ENCODE results near the gene CNNM4.

CNNM4 gene

DNA sequence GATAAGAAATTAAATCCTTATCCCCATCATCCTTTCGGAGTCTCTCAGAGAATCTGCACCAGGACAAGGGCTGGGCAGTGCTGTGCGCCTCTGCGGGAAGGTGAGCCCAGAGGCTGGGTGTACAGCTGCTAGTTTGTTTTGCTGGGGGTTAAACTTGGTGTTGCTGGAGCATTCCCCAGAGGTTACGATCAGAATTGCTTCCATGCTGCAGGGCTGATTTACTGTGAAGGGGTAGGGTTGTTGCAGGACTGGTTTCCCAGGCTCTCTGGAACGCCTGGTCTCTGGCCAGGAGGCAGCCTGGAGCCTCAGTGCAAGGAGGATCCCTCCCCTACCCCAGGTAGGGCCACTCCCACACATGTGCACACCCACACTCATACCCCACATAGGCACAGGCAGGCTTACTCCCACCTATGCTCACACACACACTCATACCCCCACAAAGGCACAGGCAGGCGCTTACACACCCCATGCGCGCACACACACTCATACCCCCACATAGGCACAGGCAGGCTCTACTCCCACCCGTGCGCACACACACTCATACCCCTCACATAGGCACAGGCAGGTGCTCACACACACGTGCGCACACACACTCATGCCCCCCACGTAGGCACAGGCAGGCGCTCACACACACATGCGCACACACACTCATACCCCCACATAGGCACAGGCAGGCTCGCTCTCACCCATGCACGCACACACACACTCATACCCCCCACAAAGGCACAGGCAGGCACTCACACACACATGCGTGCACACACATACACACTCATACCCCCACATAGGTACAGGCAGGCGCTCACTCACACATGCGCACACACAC is 11.3 kb downstream of the CNNM4 start:
- DNase-seq (ENCODE audit: low read depth, low spot score) = no peak
- no peak overlapping the region for H3K9ac ChIP-seq (ENCODE audit: insufficient read length)
- no peaks in the 10 kb centered on the region for H3K36me3 ChIP-seq (ENCODE audit: insufficient read depth, low read length)
- TF ChIP-seq EZH2 (IDR thresholded peaks at IDR 0.05) = no peak
- TF ChIP-seq FOXP2 (optimal IDR thresholded peaks at IDR 0.05; ENCODE audit: control extremely low read depth, extremely low read length, insufficient read depth) = no peak
- TF ChIP-seq POLR2AphosphoS5 (IDR thresholded peaks at IDR 0.05; ENCODE audit: borderline replicate concordance, low read depth, low read length) = no peak
- no peak overlapping the region for H3K4me3 ChIP-seq
- H3K27ac ChIP-seq = no peak overlapping the region
- H3K9me3 ChIP-seq (ENCODE audit: low read depth, low read length) = no peaks in the 10 kb centered on the region

DNA sequence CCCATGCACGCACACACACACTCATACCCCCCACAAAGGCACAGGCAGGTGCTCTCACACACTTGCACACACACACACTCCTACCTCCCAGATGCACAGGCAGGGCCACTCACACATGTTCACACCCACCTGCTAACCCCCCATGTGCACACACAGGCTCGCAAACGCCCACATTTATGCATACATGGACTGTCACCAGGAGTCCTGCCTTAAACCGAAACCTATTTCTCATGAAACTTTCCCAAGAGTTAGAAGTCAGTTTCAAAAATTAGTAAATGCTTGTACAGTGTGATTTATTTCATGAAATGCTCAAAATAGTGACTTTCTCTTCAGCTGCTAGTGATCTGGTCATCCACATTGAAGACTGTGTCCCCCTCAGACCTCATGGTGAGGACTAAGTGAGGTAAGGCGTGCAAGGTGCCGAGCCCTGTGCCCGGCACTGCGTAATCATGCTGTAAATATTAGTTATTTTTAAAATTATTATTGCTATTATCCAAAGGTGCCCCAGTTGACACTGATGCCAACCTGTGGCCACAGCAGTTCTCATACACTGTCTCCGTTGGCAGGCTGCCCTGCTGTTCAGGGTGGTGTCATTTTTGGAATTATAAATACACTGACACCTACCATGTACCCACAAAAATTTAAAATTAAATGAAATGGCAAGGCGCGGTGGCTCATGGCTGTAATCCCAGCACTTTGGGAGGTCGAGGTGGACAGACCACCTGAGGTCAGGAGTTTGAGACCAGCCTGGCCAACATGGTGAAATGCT is 12.4 kb downstream of the CNNM4 start:
- H3K27ac ChIP-seq = no peak overlapping the region
- H3K9me3 ChIP-seq (ENCODE audit: low read depth, low read length) = no peaks in the 10 kb centered on the region
- H3K36me3 ChIP-seq (ENCODE audit: insufficient read depth, low read length) = no peaks in the 10 kb centered on the region
- no peak for TF ChIP-seq EZH2 (IDR thresholded peaks at IDR 0.05)
- no peak for TF ChIP-seq POLR2AphosphoS5 (IDR thresholded peaks at IDR 0.05; ENCODE audit: borderline replicate concordance, low read depth, low read length)
- TF ChIP-seq FOXP2 (optimal IDR thresholded peaks at IDR 0.05; ENCODE audit: control extremely low read depth, extremely low read length, insufficient read depth) = no peak
- H3K4me3 ChIP-seq = no peak overlapping the region
- H3K9ac ChIP-seq (ENCODE audit: insufficient read length) = no peak overlapping the region
- DNase-seq (ENCODE audit: low read depth, low spot score) = no peak

DNA sequence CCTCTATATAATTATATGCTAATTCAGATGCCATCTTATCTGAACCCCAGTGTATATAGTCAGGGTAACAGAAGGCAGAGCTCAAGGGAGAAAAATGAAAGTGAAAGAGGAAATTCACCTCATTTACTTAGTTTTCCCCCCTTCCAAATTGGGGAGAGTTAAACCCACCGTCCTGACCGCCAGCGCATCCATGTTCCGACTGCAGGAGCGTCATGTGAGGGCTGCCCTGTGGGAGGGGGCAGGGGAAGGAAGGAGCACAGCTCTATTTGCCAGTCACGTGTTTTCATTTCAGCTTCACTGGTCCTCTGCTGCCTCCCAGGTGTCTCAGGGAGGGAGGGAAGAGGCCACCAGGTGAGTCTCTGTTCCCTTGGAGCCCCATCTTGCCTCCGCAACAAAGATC is 13.2 kb downstream of the CNNM4 start:
- Histone ChIP-seq H3K9me3 (ENCODE audit: low read depth, low read length) (no peaks in the 10 kb centered on the region), H3K27ac (no peak overlapping the region), H3K9ac (ENCODE audit: insufficient read length) (no peak overlapping the region), H3K36me3 (ENCODE audit: insufficient read depth, low read length) (no peaks in the 10 kb centered on the region), H3K4me3 (no peak overlapping the region)
- TF ChIP-seq EZH2 (IDR thresholded peaks at IDR 0.05) = no peak
- TF ChIP-seq POLR2AphosphoS5 (IDR thresholded peaks at IDR 0.05; ENCODE audit: borderline replicate concordance, low read depth, low read length) = no peak
- no peak for TF ChIP-seq FOXP2 (optimal IDR thresholded peaks at IDR 0.05; ENCODE audit: control extremely low read depth, extremely low read length, insufficient read depth)
- no peak for DNase-seq (ENCODE audit: low read depth, low spot score)

DNA sequence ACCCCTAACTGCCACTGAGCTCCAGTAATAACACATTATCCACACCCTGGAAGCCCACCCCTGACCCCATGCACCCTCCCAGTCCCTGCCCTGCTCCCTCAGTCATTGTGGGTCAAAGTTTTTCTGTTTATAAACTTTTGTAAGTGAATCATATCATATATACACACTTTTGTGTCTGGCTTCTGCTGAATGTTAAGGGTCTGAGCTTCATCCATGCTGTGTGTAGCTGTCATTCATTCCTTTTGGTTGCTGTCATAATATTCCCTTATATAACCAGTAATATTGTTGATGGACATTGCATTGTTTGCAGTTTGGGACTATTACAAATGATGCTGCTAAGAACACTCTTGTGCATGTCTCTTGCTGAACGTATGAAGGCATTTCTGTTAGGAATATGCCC is 14.5 kb downstream of the CNNM4 start:
- Histone ChIP-seq H3K9ac (ENCODE audit: insufficient read length) (no peak overlapping the region), H3K9me3 (ENCODE audit: low read depth, low read length) (no peaks in the 10 kb centered on the region), H3K4me3 (no peak overlapping the region), H3K36me3 (ENCODE audit: insufficient read depth, low read length) (no peaks in the 10 kb centered on the region), H3K27ac (no peak overlapping the region)
- no peak for DNase-seq (ENCODE audit: low read depth, low spot score)
- TF ChIP-seq POLR2AphosphoS5 (IDR thresholded peaks at IDR 0.05; ENCODE audit: borderline replicate concordance, low read depth, low read length) = no peak
- TF ChIP-seq EZH2 (IDR thresholded peaks at IDR 0.05) = no peak
- no peak for TF ChIP-seq FOXP2 (optimal IDR thresholded peaks at IDR 0.05; ENCODE audit: control extremely low read depth, extremely low read length, insufficient read depth)

DNA sequence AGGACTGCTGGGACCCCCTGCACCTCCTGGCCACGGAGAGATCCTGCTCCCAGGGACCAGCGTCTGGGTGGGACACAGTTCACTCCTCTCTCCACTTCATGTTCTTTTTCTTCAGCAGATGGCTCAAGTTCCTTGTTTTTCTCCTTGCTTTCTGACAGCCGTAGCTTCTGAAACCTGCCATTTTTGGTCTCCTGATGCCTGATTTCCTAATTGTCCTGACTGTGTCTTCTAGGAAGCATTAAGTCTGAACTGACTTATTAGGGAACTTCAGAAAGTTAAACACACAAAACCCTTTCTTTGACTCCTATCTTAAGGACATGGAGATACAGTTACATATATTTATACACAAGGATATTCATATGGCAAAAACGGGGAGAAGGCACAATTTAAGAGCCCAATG is 22.7 kb downstream of the CNNM4 start:
- Histone ChIP-seq H3K9ac (ENCODE audit: insufficient read length) (no peak overlapping the region), H3K27ac (no peak overlapping the region), H3K9me3 (ENCODE audit: low read depth, low read length) (no peaks in the 10 kb centered on the region), H3K36me3 (ENCODE audit: insufficient read depth, low read length) (no peaks in the 10 kb centered on the region), H3K4me3 (no peak overlapping the region)
- TF ChIP-seq FOXP2 (optimal IDR thresholded peaks at IDR 0.05; ENCODE audit: control extremely low read depth, extremely low read length, insufficient read depth) = no peak
- no peak for TF ChIP-seq POLR2AphosphoS5 (IDR thresholded peaks at IDR 0.05; ENCODE audit: borderline replicate concordance, low read depth, low read length)
- TF ChIP-seq EZH2 (IDR thresholded peaks at IDR 0.05) = no peak
- no peak for DNase-seq (ENCODE audit: low read depth, low spot score)

DNA sequence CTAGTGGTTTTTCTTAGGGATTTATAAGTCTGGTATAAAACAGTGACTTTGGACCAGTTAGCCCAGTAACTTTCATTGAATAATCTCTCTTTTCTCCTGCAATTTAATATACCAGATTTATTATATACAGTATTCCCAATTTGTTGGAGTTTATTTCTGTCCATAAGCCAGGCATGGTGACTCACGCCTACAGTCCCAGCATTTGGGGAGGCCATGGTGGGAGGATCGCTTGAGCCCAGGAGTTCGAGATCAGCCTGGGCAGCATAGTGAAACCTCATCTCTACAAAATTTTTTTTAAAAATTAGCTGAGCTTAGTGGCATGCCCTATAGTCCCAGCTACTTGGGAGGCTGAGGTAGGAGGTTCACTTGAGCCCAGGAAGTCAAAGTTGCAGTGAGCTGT is 26.7 kb downstream of the CNNM4 start:
- no peak for TF ChIP-seq POLR2AphosphoS5 (IDR thresholded peaks at IDR 0.05; ENCODE audit: borderline replicate concordance, low read depth, low read length)
- TF ChIP-seq EZH2 (IDR thresholded peaks at IDR 0.05) = no peak
- no peak for TF ChIP-seq FOXP2 (optimal IDR thresholded peaks at IDR 0.05; ENCODE audit: control extremely low read depth, extremely low read length, insufficient read depth)

DNA sequence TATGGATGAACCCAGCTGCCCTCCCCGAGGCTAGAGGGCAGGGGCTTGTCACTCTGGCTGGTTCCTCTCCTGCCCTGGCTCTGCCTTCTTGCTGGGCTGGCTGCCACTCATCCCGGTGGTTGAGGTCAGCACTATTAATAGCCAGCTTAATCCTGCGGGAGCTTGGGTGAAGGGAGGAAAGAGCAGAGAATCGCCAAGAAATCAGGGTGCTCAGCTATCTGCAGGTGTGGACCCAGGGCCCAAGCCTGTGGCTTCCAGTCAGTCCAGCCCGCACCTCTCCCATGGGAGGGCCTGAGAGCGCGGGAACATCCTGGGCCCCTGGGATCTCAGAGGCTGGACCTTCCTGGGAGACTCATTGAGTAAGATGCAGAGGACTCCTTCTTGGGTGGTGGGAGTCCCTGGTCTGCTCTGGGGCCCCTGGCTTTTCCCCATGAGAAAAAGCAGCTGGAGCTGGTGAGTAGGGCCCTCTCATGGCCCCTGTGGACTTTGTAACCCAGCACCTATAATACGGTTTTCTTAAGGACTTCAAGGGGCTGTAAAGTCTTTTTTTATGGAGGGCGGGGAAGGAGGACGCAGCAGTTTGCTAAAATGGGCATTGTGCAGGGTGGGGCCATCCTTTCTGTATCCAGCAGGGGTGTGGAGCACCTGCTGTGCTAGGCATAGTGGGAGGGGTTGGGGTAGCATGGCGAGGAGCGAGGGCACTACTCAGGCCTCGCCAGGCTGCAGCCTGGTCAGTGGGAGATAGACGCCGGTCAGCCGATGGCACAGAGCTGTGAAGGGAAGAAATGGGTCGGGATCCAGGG is 27.9 kb downstream of the CNNM4 start:
- H3K36me3 ChIP-seq (ENCODE audit: insufficient read depth, low read length) = no peaks in the 10 kb centered on the region
- no peak overlapping the region for H3K27ac ChIP-seq
- no peak overlapping the region for H3K9ac ChIP-seq (ENCODE audit: insufficient read length)
- no peak for DNase-seq (ENCODE audit: low read depth, low spot score)
- H3K4me3 ChIP-seq = no peak overlapping the region
- TF ChIP-seq FOXP2 (optimal IDR thresholded peaks at IDR 0.05; ENCODE audit: control extremely low read depth, extremely low read length, insufficient read depth) (no peak), POLR2AphosphoS5 (IDR thresholded peaks at IDR 0.05; ENCODE audit: borderline replicate concordance, low read depth, low read length) (no peak), EZH2 (IDR thresholded peaks at IDR 0.05) (no peak)
- no peaks in the 10 kb centered on the region for H3K9me3 ChIP-seq (ENCODE audit: low read depth, low read length)

More for the DNA sequence above, 26.7 kb downstream of the CNNM4 start:
- no peak overlapping the region for H3K27ac ChIP-seq
- no peaks in the 10 kb centered on the region for H3K36me3 ChIP-seq (ENCODE audit: insufficient read depth, low read length)
- no peak overlapping the region for H3K4me3 ChIP-seq
- no peak overlapping the region for H3K9ac ChIP-seq (ENCODE audit: insufficient read length)
- DNase-seq (ENCODE audit: low read depth, low spot score) = no peak
- no peaks in the 10 kb centered on the region for H3K9me3 ChIP-seq (ENCODE audit: low read depth, low read length)

DNA sequence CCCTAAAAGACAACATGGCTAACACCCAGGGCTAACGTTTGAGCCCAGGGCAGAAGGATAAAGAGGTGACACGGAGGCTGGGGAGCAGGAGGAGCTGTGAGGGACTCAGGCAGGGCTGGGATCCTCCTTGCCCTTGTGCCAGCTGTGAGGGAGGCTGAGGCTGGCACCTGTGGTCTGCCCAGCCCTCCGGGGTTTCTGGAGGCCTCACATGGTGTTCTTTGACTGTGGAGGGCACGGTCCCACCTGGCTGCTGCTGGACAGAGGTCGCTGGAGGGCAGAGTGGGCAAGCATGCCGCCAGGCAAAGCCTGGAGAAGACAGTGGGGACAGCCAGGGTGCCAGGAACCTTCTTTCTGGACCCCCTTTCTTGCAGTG is 28.5 kb downstream of the CNNM4 start:
- Histone ChIP-seq H3K9me3 (ENCODE audit: low read depth, low read length) (no peaks in the 10 kb centered on the region), H3K4me3 (no peak overlapping the region), H3K27ac (no peak overlapping the region), H3K36me3 (ENCODE audit: insufficient read depth, low read length) (no peaks in the 10 kb centered on the region), H3K9ac (ENCODE audit: insufficient read length) (no peak overlapping the region)
- no peak for DNase-seq (ENCODE audit: low read depth, low spot score)
- no peak for TF ChIP-seq FOXP2 (optimal IDR thresholded peaks at IDR 0.05; ENCODE audit: control extremely low read depth, extremely low read length, insufficient read depth)
- TF ChIP-seq POLR2AphosphoS5 (IDR thresholded peaks at IDR 0.05; ENCODE audit: borderline replicate concordance, low read depth, low read length) = no peak
- no peak for TF ChIP-seq EZH2 (IDR thresholded peaks at IDR 0.05)

Data from SK-N-MC (cell line).